Activated naive CD4-positive, alpha-beta T cell treated with anti-CD3 and anti-CD28 coated beads, Interleukin-2, amount 10 ng/mL, durations not matched to agents 7 days and 5 days (primary cell): Measurements from ENCODE around the gene TSLP.
A peak's percentile ranks its signal among the peaks of the same experiment; 100 is the strongest.

Source experiments
- CTCF ChIA-PET: fragments of 350-600 bp; sonication (Branson Sonifier 250); formaldehyde crosslinking; loops from one replicate; lab custom pipeline; 2021; ENCODE audit warnings: antibody characterized with exemption; lab: Charles Lee
- DNase-seq: peaks from one replicate; pipeline ENCODE4 v3.0.0-alpha.2; 2020
- H3K27ac Mint-ChIP-seq: one replicate; pipeline ENCODE4 v1.8.0; 2021; ENCODE audit warnings: mild to moderate bottlenecking, moderate library complexity, mixed read lengths
- H3K27me3 Mint-ChIP-seq: one replicate; pipeline ENCODE4 v1.8.0; 2021; ENCODE audit warnings: mild to moderate bottlenecking, mixed read lengths
- H3K36me3 Mint-ChIP-seq: one replicate; pipeline ENCODE4 v1.8.0; 2021; ENCODE audit warnings: mixed read lengths
- H3K4me1 Mint-ChIP-seq: one replicate; pipeline ENCODE4 v1.8.0; 2021; ENCODE audit warnings: mixed read lengths
- H3K4me3 Mint-ChIP-seq: one replicate; pipeline ENCODE4 v1.8.0; 2021; ENCODE audit warnings: mild to moderate bottlenecking, moderate library complexity, mixed read lengths
- H3K9me3 Mint-ChIP-seq: one replicate; pipeline ENCODE4 v1.8.0; 2021; ENCODE audit warnings: mixed read lengths

Gene TSLP

GRCh38 chr5:111071413-111071812 is at the start of gene TSLP:
Gene TSLP (plus strand): TSS chr5:111071713. CDS start chr5:111071891, 178 bp downstream.
- peak within 1 kb of the TSS; percentile 88 for H3K4me3 Mint-ChIP-seq
- peaks cover 4% of the 10 kb centered on the region for H3K36me3 Mint-ChIP-seq
- H3K27me3 Mint-ChIP-seq = peaks cover 71% of the 10 kb centered on the region
- H3K27ac Mint-ChIP-seq = no peak within 1 kb of the TSS
- H3K9me3 Mint-ChIP-seq = no peaks in the 10 kb centered on the region
- CTCF ChIA-PET = interaction anchor here (0.8 kb wide), 1 partner anchor 13 kb away, joined by 3 read pairs; no protein-coding TSS in a partner anchor
- DNase-seq = no peak
- H3K4me1 Mint-ChIP-seq = peaks cover 23% of the 10 kb centered on the region

DNA sequence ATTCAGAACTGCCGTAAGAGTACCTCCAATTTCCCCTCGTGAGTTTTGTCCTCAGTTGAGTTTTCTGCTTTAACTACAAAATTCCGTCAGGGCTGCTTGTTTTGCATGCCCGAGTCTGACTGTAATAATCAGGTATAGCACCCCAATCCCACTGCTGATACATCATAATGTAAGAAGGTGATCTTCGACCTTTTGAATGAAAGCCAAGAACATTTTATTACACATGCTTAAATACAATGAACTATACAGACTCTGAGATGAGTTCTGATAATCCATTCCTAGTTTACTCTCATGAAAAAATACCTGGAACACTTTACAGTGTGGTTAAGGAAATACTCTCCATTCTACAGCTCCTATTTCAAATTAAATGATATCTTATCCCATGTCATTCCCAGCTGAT is 49.2 kb upstream of the TSLP start:
- H3K4me3 Mint-ChIP-seq = no peak overlapping the region
- no peaks in the 10 kb centered on the region for H3K4me1 Mint-ChIP-seq
- no peak for DNase-seq
- CTCF ChIA-PET = no interaction called here
- H3K36me3 Mint-ChIP-seq = no peaks in the 10 kb centered on the region
- no peaks in the 10 kb centered on the region for H3K27me3 Mint-ChIP-seq
- H3K27ac Mint-ChIP-seq = no peak overlapping the region
- H3K9me3 Mint-ChIP-seq = no peaks in the 10 kb centered on the region

DNA sequence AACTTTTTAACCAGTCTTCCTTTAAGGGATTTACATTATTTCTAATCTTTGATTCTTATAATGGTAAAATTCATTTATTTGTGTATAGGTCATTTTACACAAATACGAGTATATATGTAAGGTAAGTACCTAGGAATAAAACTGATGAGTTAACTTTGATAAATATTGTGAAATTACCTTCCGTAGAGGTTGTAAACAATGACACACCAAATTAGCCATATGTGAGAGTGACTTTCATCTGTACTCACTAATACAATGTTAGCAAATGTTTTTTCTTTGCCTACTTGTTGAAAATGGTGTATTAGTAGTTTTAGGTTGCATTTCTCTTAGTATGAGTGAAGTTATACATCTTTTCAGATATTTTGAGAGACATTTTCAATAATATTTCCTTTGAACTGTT is 42.6 kb upstream of the TSLP start:
- Mint-ChIP-seq H3K4me3 (no peak overlapping the region), H3K36me3 (no peaks in the 10 kb centered on the region), H3K4me1 (no peaks in the 10 kb centered on the region), H3K27ac (no peak overlapping the region), H3K27me3 (no peaks in the 10 kb centered on the region), H3K9me3 (no peaks in the 10 kb centered on the region)
- DNase-seq = no peak
- CTCF ChIA-PET = no interaction called here

DNA sequence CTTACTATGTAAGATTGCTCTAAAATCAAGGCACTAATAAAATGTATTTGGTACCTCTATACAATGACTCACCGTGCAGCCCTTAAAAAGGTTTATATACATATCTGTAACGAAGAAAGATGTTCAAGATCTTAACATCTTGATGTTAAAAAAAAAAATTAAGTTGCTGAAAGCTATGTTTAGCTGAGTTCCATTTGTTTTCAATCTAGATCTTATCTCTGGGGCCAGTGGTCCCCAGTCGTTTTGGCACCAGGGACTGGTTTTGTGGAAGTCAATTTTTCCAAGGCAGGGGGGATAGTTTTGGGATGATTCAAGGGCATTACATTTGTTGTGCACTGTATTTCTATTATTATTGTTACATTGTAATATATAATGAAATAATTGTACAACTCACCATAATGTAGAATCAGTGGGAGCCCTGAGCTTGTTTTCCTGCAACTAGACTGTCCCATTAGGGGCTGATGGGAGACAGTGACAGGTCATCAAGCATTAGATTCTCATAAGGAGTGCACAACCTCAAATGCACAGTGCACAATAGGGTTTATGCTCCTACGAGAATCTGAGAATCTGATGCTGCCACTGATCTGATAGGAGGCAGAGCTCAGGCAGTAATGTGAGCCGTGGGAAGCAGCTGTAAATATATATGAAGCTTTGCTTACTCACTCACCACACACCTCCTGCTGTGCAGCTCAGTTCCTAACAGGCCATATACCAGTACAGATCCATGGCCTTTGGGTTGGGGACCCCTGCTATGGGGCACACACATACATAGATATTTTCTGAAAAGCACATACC is 27.6 kb upstream of the TSLP start:
- H3K4me1 Mint-ChIP-seq = no peaks in the 10 kb centered on the region
- peaks cover 5% of the 10 kb centered on the region for H3K27me3 Mint-ChIP-seq
- H3K9me3 Mint-ChIP-seq = no peaks in the 10 kb centered on the region
- H3K27ac Mint-ChIP-seq = no peak overlapping the region
- CTCF ChIA-PET = no interaction called here
- H3K36me3 Mint-ChIP-seq = no peaks in the 10 kb centered on the region
- H3K4me3 Mint-ChIP-seq = no peak overlapping the region
- DNase-seq = no peak

- H3K4me3 Mint-ChIP-seq = no peak overlapping the region
- CTCF ChIA-PET = no interaction called here
- no peak overlapping the region for H3K27ac Mint-ChIP-seq
- no peaks in the 10 kb centered on the region for H3K9me3 Mint-ChIP-seq
- peaks cover 13% of the 10 kb centered on the region for H3K27me3 Mint-ChIP-seq
- H3K4me1 Mint-ChIP-seq = no peaks in the 10 kb centered on the region
- no peak for DNase-seq
- H3K36me3 Mint-ChIP-seq = no peaks in the 10 kb centered on the region
These were observed 13.4 kb upstream of the TSLP start for GRCh38 chr5:111058064-111058463.

GRCh38 chr5:111060169-111060568 is 11.3 kb upstream of the TSLP start:
- Mint-ChIP-seq H3K27me3 (peaks cover 8% of the 10 kb centered on the region), H3K4me1 (no peaks in the 10 kb centered on the region), H3K27ac (no peak overlapping the region), H3K9me3 (no peaks in the 10 kb centered on the region), H3K4me3 (no peak overlapping the region), H3K36me3 (no peaks in the 10 kb centered on the region)
- no peak for DNase-seq
- CTCF ChIA-PET = no interaction called here

- no peak overlapping the region for H3K27ac Mint-ChIP-seq
- H3K27me3 Mint-ChIP-seq = peaks cover 19% of the 10 kb centered on the region
- CTCF ChIA-PET = no interaction called here
- H3K9me3 Mint-ChIP-seq = no peaks in the 10 kb centered on the region
- no peak for DNase-seq
- H3K4me3 Mint-ChIP-seq = no peak overlapping the region
- no peaks in the 10 kb centered on the region for H3K4me1 Mint-ChIP-seq
- H3K36me3 Mint-ChIP-seq = no peaks in the 10 kb centered on the region
These were observed 9.9 kb upstream of the TSLP start for GRCh38 chr5:111061618-111062017.

DNA sequence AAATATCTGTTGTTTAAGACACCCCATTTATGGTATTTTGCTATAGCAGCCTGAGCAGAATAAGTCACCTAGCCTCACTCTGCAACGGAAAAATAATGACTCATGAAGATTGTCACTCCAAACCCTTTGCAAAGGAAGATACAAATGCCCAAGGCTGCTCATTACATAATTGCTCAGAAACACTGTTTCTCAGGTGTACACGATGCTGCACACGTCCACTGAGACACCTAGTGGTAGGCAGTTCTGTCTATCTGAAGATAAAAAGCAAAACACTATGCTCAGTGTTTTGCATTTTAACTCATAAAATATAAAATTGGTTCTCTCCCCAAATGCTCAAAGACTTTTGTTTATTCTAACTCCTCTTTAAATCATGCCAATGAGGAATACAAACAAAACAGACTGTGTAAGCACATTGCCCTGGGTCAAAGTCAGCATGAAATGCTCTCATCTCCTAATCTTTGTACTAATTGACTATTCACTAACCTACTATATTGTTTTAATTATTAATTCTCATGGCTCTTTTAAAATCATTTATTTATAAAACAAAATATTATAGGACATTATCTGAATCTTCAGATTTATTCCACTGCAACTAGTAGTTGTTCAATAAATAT is 7.7 kb upstream of the TSLP start:
- Mint-ChIP-seq H3K4me1 (no peaks in the 10 kb centered on the region), H3K27ac (no peak overlapping the region), H3K4me3 (no peak overlapping the region), H3K36me3 (no peaks in the 10 kb centered on the region), H3K27me3 (peaks cover 35% of the 10 kb centered on the region), H3K9me3 (no peaks in the 10 kb centered on the region)
- no peak for DNase-seq
- CTCF ChIA-PET = no interaction called here

DNA sequence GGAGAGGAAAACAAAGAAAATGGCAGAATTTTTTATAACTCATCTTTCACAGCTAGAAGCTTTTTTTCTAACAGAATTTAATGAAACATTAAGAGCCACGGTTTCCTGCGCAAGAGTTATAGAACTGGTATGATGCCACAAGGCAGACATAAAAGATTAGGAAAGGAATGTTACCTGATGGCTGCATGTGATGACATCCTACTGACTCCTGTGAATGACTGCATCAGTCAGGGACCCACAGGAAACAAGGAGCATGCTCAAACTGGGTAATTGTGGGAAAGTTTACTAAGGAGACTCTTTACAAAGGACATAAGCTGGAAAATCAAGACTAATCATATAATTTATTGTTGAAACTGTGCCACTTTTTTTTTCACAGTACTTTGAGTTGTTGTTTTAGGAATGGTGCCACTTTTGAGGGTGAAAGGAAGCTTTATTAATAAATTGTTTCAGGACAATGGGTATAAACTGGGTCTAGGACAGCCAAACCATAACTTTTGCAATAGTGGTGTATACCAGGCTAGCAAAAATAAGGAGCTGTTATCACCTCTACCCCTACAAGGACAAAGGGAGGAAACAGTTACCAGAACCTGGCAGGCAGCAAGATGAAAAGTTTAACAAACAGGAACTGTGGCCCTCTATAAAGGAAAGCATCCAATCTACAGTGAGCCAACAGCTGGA is 5.1 kb upstream of the TSLP start:
- H3K27me3 Mint-ChIP-seq = peaks cover 60% of the 10 kb centered on the region
- CTCF ChIA-PET = interaction anchor here (1.0 to 1.1 kb wide), 2 partner anchors 309 to 920 kb away, joined by 3 to 5 read pairs; no protein-coding TSS in a partner anchor

DNA sequence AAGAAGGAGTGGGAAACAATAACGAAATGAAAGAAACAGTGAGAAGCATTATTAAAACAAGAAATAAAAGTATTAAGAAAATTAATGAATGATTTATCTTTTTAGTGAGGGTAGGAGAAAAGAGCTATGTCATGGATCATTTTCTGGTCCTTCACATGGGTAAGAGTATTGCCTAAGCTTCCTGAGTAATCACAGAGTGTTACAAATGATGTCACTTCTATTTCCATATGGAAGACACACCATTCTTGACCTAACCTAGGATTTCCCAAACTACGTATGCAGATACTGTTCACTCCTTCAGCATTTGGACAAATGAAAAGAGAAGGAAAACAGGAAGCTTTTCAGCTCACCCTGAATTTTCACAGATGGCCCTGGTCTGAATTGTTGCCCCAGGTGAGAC is 3.3 kb upstream of the TSLP start:
- peaks cover 13% of the 10 kb centered on the region for H3K4me1 Mint-ChIP-seq
- peaks cover 71% of the 10 kb centered on the region for H3K27me3 Mint-ChIP-seq
- peaks cover under 1% of the 10 kb centered on the region for H3K36me3 Mint-ChIP-seq
- no peak for DNase-seq
- no peaks in the 10 kb centered on the region for H3K9me3 Mint-ChIP-seq
- no peak overlapping the region for H3K27ac Mint-ChIP-seq
- CTCF ChIA-PET = no interaction called here
- no peak overlapping the region for H3K4me3 Mint-ChIP-seq

More for the DNA sequence above, 5.1 kb upstream of the TSLP start:
- no peak for DNase-seq
- H3K4me3 Mint-ChIP-seq = no peak overlapping the region
- H3K36me3 Mint-ChIP-seq = no peaks in the 10 kb centered on the region
- no peaks in the 10 kb centered on the region for H3K9me3 Mint-ChIP-seq
- H3K27ac Mint-ChIP-seq = no peak overlapping the region
- peaks cover 7% of the 10 kb centered on the region for H3K4me1 Mint-ChIP-seq

DNA sequence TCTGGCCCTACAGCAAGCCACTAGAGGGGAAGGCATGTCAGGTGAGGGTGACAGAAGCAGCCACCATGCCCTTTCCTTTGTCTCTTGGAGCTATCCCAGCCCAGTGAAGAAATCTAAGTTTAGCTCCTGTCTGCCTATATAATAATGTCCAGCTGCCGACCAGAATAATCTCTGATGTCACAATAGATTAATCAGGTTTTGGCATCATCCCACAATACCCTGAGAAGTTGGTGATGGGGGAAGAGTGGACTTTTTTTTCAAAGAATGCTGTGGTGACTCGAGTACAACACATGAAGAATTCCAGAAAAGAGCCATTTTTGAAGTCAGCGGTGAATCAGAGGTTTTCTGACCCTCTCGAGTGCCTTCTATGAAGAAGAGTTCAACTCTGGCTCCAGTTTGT is 1.7 kb upstream of the TSLP start:
- Mint-ChIP-seq H3K27ac (no peak overlapping the region), H3K4me1 (peaks cover 23% of the 10 kb centered on the region), H3K4me3 (no peak overlapping the region), H3K9me3 (no peaks in the 10 kb centered on the region), H3K27me3 (peaks cover 76% of the 10 kb centered on the region), H3K36me3 (peaks cover 4% of the 10 kb centered on the region)
- no peak for DNase-seq
- CTCF ChIA-PET = no interaction called here

DNA sequence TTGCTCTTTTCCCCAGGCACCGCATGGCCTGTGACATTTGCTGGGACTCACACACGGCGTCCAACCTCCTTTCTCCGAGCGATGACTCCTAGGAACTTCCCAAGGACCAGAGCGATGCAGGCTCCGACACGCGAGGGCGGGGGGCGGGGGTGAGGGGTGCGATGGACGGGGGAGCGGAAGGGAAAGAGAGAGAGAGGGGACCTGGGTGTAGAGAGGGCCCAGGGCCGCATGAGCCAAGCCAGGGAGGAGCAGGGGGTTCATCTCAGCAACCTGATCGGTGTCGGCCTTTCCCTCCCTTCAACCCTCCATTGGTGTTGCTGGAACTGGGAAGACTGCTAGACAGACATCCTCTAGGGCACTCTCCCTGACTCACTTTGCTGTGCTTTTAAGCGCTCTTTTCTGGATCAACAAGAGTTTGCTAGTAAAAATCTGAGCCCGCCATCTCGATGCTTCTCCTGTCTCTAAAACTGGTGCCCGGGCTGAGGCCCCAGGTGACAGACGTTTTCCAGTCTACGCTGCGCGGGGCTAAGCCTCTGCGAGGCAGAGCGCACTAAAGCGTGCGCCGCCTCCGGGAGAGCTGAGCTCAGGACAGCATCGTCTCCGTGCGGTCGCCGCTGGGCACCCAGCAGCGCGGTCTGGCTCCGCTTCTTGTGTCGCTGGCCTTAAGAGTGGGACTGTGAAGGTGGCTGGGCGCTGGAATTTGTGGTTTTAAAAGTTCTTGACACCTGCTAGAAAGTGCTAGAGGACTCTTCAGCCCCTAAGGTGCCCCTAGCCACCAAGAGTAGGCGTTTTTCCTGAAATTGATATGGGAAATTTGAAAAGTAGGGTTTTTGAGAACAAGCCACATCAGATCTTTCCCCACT is 1.0 kb upstream of the TSLP start:
- peak; percentile 23 for DNase-seq
- peaks cover 74% of the 10 kb centered on the region for H3K27me3 Mint-ChIP-seq
- H3K27ac Mint-ChIP-seq = no peak overlapping the region
- CTCF ChIA-PET = no interaction called here
- H3K4me1 Mint-ChIP-seq = peaks cover 23% of the 10 kb centered on the region
- no peaks in the 10 kb centered on the region for H3K9me3 Mint-ChIP-seq
- peak overlapping the region; percentile 7 for H3K4me3 Mint-ChIP-seq
- peaks cover 4% of the 10 kb centered on the region for H3K36me3 Mint-ChIP-seq

- Mint-ChIP-seq H3K27me3 (peaks cover 54% of the 10 kb centered on the region), H3K36me3 (peaks cover 4% of the 10 kb centered on the region), H3K27ac (no peak overlapping the region), H3K4me1 (peaks cover 23% of the 10 kb centered on the region), H3K4me3 (peak overlapping the region; percentile 88), H3K9me3 (no peaks in the 10 kb centered on the region)
- peak; percentile 70 for DNase-seq
- CTCF ChIA-PET = no interaction called here
These were observed 1.6 kb downstream of the TSLP start for GRCh38 chr5:111072949-111073682.
